HG02973 (cell line): Measurements from ENCODE around the gene AKT1S1.

Experiments
- ATAC-seq: cut with Tn5 transposase; IDR thresholded peaks from one replicate; pipeline ENCODE4 v1.9.1; 2021; ENCODE audit warnings: moderate library complexity; ENCODE audit not compliant: unreplicated experiment

The AKT1S1 gene

DNA sequence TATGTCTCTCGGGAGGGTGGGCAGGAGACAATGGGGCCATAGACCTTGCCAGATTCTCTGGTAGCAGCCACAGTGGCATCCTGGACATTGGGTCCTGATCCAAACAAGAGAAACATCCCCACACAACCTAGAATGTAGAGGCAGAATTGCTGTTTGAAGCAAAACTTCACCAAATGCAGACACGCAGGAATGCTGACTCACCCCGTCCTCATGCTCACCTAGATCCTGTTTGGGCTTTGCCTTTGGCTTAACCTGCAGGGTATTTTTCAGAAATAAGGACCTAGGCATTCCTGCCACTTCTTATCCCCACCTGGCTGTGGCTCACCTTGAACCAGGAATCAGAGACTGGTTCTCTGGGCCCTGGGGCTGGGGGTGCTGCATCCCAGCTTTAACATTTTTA lies 7.6 kb upstream of the AKT1S1 start:
- ATAC-seq = no peak

DNA sequence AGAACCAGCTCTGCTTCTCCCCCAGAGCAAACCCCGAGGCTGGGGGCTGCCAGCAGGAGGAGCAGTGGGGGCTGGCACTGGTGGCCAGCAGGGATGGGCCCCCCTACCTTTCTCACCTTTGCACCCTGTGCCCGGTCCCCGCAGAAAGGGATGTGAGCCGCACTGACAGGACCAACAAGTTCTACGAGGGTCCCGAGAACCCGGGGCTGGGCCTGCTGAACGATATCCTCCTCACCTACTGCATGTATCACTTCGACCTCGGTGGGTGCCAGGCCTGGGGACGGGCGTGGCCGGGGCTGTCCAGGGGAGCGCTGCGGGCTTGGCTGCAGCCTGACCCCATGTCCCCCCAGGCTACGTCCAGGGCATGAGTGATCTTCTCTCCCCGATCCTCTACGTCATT lies 7.0 kb upstream of the AKT1S1 start:
- no peak for ATAC-seq

GRCh38 chr19:49883094-49883493 lies 5.9 kb upstream of the AKT1S1 start:
- no peak for ATAC-seq

- ATAC-seq = no peak
These were observed 5.5 kb upstream of the AKT1S1 start for GRCh38 chr19:49882643-49883042.

DNA sequence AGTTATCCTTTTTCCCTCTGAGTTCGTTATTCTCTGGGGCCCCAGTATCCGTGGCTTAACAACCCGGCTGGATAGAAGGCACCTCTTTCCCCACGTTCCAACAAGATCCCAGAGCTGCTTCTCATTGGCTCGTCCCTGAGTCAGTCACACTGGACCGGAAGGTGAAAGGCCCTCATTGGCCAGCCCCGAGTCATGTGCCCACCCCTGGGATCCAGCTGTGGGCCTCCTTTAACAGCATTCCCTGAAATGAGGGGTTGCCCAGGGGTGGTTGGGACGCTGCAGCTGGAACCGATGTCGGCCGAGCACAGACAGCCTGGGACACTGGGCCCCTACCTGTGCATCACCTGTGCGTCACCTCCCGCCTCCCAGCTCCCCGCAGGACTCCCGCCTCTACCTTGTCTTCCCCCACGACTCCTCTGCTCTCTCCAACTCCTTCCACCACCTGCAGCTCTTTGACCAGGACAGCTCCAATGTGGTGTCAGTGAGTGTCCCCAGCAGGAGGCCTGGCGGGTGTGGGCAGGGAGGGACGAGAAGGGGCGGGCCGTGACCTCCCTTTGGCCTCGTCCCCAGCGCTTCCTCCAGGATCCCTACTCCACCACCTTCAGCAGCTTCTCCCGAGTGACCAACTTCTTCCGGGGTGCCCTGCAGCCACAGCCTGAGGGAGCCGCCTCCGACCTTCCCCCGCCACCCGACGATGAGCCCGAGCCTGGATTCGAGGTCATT lies 4.7 kb upstream of the AKT1S1 start:
- ATAC-seq = no peak

DNA sequence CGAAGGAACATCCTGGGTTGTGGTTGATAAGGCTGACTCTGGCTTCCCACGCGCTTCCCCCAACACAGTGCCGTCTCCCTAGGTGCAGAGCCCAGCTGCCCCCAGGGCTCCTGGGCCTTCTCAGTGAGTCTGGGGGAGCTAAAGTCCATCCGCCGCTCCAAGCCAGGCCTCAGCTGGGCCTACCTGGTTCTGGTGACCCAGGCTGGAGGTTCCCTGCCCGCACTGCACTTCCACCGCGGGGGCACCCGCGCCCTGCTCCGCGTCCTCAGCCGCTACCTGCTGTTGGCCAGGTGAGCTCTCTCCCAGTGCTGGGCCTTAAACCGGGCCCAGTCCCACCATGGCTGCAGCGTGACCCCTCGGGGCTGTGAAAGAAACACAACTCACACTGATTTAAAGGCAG lies 4.0 kb upstream of the AKT1S1 start:
- ATAC-seq = no peak

GRCh38 chr19:49880162-49880869 lies 3.2 kb upstream of the AKT1S1 start:
- ATAC-seq = no peak

GRCh38 chr19:49879243-49879963 lies 2.2 kb upstream of the AKT1S1 start:
- no peak for ATAC-seq

DNA sequence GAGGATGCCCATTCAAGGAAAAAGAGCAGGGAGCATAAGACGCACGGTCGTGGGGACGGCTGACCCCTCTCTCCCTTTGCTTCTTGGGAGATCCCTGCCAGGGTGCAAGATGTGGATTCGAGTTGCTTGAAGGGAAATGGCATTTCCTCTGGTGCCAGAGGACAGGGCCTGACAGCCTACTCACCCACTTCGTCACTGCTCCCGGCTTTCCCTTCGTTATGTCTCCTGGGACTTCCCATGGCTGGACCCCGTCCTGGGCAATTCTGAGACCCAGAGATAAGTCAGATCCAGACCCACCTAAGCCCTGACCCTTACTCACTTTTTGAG lies 1.6 kb upstream of the AKT1S1 start:
- ATAC-seq = no peak

GRCh38 chr19:49877879-49878743 lies 956 bp upstream of the AKT1S1 start:
- peak; percentile 38 for ATAC-seq

- ATAC-seq = peak; percentile 44
These were observed 634 bp downstream of the AKT1S1 start for GRCh38 chr19:49876422-49877019.

DNA sequence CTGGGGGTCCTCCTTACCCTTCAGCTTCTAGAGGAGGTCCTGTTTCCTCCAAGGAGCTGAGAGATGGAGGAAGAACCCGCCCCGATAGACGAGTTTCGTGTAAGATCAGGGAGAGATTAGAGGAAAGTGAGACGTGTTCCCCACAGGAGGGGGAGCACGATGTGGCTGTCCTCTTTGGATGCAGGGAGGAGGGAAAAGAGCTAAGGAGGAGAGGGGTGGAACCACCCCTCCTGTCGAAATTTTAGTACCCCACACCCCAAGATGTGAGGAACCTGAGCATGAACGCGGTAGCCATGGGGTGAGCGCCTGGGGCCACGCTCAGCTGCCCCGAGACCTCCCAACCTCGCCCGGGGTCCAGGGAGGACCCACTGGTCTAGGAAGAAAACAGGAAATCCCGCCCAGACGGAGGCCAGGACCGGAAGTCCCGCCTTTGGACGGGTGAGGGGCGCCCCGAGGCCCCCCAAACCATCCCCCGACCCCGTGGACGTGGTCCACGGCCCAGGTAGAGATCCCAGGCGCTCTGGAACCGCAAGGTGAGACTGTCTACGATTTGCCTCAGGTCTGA lies 1.2 kb downstream of the AKT1S1 start:
- ATAC-seq = no peak

GRCh38 chr19:49875177-49875576 lies 2.0 kb downstream of the AKT1S1 start:
- ATAC-seq = no peak

DNA sequence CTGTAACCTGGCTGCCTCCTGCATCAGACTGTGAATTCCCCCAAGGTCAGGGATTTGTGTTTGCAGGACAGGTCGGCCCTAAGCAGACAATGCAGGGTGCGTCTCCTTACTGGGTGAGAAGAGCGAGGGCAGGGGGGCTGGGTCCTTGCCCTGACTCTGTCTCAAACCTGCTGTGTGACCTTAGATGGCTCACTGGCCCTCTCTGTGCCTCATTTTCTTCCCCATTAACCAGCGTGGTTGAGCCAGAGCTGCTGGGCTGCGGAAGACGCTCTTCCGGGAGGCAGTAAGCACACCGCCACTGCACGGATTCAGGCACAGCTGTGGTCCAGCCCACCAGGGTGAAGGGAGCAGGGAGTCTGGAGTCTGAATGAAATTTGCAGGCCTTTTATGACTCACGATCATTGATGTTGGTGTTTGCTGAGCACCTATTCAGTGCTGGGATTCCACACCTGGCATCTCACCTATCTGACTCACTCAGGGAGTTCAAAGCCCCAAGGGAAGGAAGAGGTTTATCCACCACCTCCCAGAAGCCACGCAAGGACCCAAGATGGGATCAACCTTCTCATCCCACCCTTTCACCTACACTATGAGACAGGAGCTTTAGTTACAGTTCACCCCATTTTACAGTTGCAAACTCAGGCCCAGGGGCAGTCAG lies 2.5 kb downstream of the AKT1S1 start:
- no peak for ATAC-seq

- ATAC-seq = no peak
These were observed 3.3 kb downstream of the AKT1S1 start for GRCh38 chr19:49873834-49874233.

GRCh38 chr19:49873129-49873521 lies 4.0 kb downstream of the AKT1S1 start:
- no peak for ATAC-seq

- no peak for ATAC-seq
These were observed 4.7 kb downstream of the AKT1S1 start for GRCh38 chr19:49872245-49873128.

- ATAC-seq = no peak
These were observed 5.7 kb downstream of the AKT1S1 start for GRCh38 chr19:49871349-49871985.
